GM06990 (cell line): ENCODE data around the gene LMTK2.

Experiments
- DNase-seq: peaks from one replicate; pipeline ENCODE4 v3.0.0-alpha.2; 2011; ENCODE audit not compliant: insufficient read length; ENCODE audit errors: extremely low read depth
- H3K27me3 ChIP-seq: replicated peaks from 2 replicates; pipeline ENCODE4 v1.6.0; 2011; ENCODE audit warnings: low read length; ENCODE audit not compliant: control insufficient read depth, insufficient read depth
- H3K36me3 ChIP-seq: 2 replicates; pipeline ENCODE4 v1.5.1; 2011; ENCODE audit warnings: low read length; ENCODE audit not compliant: control insufficient read depth, insufficient read depth
- H3K4me3 ChIP-seq: replicated peaks from 2 replicates; pipeline ENCODE4 v1.5.1; 2011; ENCODE audit warnings: low read depth, mild to moderate bottlenecking, control low read depth, low read length
- TF ChIP-seq, protein P1 (sequence below): IDR thresholded peaks from 2 replicates; pipeline ENCODE4 v1.5.1; 2011; ENCODE audit warnings: low read length, control low read depth, mild to moderate bottlenecking, inconsistent platforms; ENCODE audit not compliant: insufficient read depth, poor library complexity, severe bottlenecking

Gene LMTK2

GRCh38 chr7:98156700-98157099 lies 50.0 kb downstream of the LMTK2 start:
- Histone ChIP-seq H3K36me3 (peaks cover 2% of the 10 kb centered on the region), H3K27me3 (no peaks in the 10 kb centered on the region), H3K4me3 (no peak overlapping the region)
- no peak for DNase-seq
- TF ChIP-seq, protein P1, sequence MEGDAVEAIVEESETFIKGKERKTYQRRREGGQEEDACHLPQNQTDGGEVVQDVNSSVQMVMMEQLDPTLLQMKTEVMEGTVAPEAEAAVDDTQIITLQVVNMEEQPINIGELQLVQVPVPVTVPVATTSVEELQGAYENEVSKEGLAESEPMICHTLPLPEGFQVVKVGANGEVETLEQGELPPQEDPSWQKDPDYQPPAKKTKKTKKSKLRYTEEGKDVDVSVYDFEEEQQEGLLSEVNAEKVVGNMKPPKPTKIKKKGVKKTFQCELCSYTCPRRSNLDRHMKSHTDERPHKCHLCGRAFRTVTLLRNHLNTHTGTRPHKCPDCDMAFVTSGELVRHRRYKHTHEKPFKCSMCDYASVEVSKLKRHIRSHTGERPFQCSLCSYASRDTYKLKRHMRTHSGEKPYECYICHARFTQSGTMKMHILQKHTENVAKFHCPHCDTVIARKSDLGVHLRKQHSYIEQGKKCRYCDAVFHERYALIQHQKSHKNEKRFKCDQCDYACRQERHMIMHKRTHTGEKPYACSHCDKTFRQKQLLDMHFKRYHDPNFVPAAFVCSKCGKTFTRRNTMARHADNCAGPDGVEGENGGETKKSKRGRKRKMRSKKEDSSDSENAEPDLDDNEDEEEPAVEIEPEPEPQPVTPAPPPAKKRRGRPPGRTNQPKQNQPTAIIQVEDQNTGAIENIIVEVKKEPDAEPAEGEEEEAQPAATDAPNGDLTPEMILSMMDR: no peak

DNA sequence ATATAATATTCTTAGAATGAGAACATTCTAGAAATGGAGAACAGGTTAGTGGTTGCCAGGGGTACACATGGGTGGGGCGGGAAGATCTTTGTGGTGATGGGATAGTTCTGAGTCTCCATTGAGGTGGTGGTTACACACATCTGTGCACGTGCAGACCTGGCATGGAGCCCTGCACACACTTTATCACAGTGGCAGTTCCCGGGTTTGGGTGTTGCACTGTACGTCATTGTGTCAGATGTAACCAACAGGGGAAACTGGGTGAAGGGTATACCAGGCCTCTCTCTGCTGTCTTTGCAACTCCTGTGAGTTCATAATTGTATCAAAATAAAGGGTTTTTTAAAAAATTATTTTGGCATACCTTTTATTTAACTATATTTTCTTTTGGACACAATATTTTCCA lies 51.1 kb downstream of the LMTK2 start:
- DNase-seq: no peak
- Histone ChIP-seq H3K36me3 (peaks cover 2% of the 10 kb centered on the region), H3K4me3 (no peak overlapping the region), H3K27me3 (no peaks in the 10 kb centered on the region)
- TF ChIP-seq, protein P1: no peak

GRCh38 chr7:98162758-98163157 lies 56.1 kb downstream of the LMTK2 start:
- H3K27me3 ChIP-seq: no peaks in the 10 kb centered on the region
- TF ChIP-seq, protein P1: no peak
- no peaks in the 10 kb centered on the region for H3K36me3 ChIP-seq
- H3K4me3 ChIP-seq: no peak overlapping the region
- no peak for DNase-seq

- TF ChIP-seq, protein P1: no peak
- H3K27me3 ChIP-seq: no peaks in the 10 kb centered on the region
- no peak overlapping the region for H3K4me3 ChIP-seq
- no peaks in the 10 kb centered on the region for H3K36me3 ChIP-seq
- DNase-seq: no peak
Observed at GRCh38 chr7:98163269-98163668, 56.6 kb downstream of the LMTK2 start.

- Histone ChIP-seq H3K4me3 (no peak overlapping the region), H3K36me3 (no peaks in the 10 kb centered on the region), H3K27me3 (no peaks in the 10 kb centered on the region)
- no peak for DNase-seq
- TF ChIP-seq, protein P1: no peak
Observed at GRCh38 chr7:98163704-98164494, 57.2 kb downstream of the LMTK2 start.
